ENCODE data around the gene GPR3. TPM values are rescaled to one million over a fixed set of nuclear protein-coding genes. Genes with fewer than 3 reads are reported as not detected.

GPR3 gene
- total RNA-seq, 4 donors from 2014 or later, result 0.55 to 1.9 TPM; not detected in 2

DNA sequence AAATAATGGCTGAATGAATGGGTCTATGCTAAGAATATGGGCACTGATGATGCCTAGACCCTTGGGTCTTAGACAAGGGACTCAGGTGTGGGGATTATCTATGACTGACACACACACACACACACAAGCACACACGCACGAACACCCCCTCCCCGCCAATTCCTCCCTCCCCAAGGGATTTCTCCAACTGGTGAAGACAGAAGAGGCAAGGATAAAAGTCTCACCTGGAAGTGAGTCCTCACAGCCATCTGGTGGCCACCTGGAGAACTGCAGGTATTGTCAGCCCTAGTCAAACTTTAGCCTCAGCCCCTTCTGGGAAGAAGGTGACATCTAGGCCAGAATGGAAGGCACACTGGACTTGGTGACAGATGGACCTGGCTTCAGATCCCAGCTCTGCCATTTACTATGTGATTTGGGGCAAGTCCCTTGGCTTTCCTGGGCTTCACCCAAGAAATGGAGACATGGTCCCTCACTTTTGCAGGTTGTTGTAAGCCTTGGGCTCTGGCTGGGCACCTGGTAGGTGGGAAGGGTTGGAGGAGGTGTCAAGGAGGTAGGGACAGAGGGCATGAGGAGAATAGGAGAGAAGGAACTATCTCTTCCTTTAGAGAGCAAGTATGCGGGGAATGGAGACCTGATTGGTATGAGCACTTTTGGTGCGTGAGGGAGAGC, 4.0 kb upstream of the GPR3 start:
- Histone ChIP-seq H3K4me3 (no peak overlapping the region), H3K9me3 (no peaks in the 10 kb centered on the region), H3K4me1 (peaks cover 6 to 8% of the 10 kb centered on the region in 2 donors), H3K27me3 (no peaks in the 10 kb centered on the region), H3K36me3 (no peaks in the 10 kb centered on the region), H3K27ac (no peak overlapping the region)
- intact Hi-C loops (cut with DNase I; ENCODE audit: low total_unique reads), result loop anchor here (5.0 kb wide), 1 partner anchor 86 kb away; no protein-coding TSS in a partner anchor
- DNase-seq, result peak; percentile 66 to 74
- TF ChIP-seq, protein P1, sequence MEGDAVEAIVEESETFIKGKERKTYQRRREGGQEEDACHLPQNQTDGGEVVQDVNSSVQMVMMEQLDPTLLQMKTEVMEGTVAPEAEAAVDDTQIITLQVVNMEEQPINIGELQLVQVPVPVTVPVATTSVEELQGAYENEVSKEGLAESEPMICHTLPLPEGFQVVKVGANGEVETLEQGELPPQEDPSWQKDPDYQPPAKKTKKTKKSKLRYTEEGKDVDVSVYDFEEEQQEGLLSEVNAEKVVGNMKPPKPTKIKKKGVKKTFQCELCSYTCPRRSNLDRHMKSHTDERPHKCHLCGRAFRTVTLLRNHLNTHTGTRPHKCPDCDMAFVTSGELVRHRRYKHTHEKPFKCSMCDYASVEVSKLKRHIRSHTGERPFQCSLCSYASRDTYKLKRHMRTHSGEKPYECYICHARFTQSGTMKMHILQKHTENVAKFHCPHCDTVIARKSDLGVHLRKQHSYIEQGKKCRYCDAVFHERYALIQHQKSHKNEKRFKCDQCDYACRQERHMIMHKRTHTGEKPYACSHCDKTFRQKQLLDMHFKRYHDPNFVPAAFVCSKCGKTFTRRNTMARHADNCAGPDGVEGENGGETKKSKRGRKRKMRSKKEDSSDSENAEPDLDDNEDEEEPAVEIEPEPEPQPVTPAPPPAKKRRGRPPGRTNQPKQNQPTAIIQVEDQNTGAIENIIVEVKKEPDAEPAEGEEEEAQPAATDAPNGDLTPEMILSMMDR (IDR thresholded peaks at IDR 0.05), result peak; percentile 84 to 92 (median 87)
- no peak for TF ChIP-seq POLR2A (IDR thresholded peaks at IDR 0.05)

- Histone ChIP-seq H3K36me3 (no peaks in the 10 kb centered on the region), H3K27ac (peak overlapping the region in 1 of 2 donors; percentile 23), H3K4me1 (peaks cover 6 to 8% of the 10 kb centered on the region in 2 donors), H3K27me3 (no peaks in the 10 kb centered on the region), H3K4me3 (peak overlapping the region; percentile 15 to 41), H3K9me3 (no peaks in the 10 kb centered on the region)
- intact Hi-C loops (cut with DNase I; ENCODE audit: low total_unique reads), result loop anchor here (5.0 kb wide), 1 partner anchor 34 kb away; no protein-coding TSS in a partner anchor
- TF ChIP-seq POLR2A (IDR thresholded peaks at IDR 0.05), result peak in 1 of 2 donors; percentile 26
- TF ChIP-seq, protein P1 (IDR thresholded peaks at IDR 0.05), result no peak
- peak; percentile 71 to 72 for DNase-seq
Observed at GRCh38 chr1:27391511-27392095, 819 bp upstream of the GPR3 start.

GRCh38 chr1:27392778-27393635, 585 bp downstream of the GPR3 start:
- no peak for DNase-seq
- peak overlapping the region; percentile 7 to 41 for H3K4me3 ChIP-seq
- H3K27me3 ChIP-seq, result no peaks in the 10 kb centered on the region
- no peaks in the 10 kb centered on the region for H3K9me3 ChIP-seq
- no peaks in the 10 kb centered on the region for H3K36me3 ChIP-seq
- H3K4me1 ChIP-seq, result peaks cover 6 to 8% of the 10 kb centered on the region in 2 donors
- peak overlapping the region; percentile 49 to 53 for H3K27ac ChIP-seq
- TF ChIP-seq, protein P1 (IDR thresholded peaks at IDR 0.05), result peak in 1 of 4 experiments; percentile 8
- no peak for TF ChIP-seq POLR2A (IDR thresholded peaks at IDR 0.05)
- intact Hi-C loops (cut with DNase I; ENCODE audit: low total_unique reads), result loop anchor here (5.0 kb wide), 1 partner anchor 36 kb away; no protein-coding TSS in a partner anchor

DNA sequence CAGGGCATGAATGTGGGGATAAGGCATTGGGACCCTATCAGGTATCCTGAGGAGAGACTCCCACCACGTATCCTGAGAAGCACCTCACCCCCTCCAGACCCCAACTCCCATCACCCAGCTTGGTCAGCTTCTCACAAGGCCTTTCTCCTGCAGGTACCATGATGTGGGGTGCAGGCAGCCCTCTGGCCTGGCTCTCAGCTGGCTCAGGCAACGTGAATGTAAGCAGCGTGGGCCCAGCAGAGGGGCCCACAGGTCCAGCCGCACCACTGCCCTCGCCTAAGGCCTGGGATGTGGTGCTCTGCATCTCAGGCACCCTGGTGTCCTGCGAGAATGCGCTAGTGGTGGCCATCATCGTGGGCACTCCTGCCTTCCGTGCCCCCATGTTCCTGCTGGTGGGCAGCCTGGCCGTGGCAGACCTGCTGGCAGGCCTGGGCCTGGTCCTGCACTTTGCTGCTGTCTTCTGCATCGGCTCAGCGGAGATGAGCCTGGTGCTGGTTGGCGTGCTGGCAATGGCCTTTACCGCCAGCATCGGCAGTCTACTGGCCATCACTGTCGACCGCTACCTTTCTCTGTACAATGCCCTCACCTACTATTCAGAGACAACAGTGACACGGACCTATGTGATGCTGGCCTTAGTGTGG, 1.3 kb downstream of the GPR3 start:
- no peaks in the 10 kb centered on the region for H3K27me3 ChIP-seq
- H3K4me3 ChIP-seq, result no peak overlapping the region
- no peak for DNase-seq
- intact Hi-C loops (cut with DNase I; ENCODE audit: low total_unique reads), result loop anchor here (5.0 kb wide), 1 partner anchor 36 kb away; no protein-coding TSS in a partner anchor
- H3K4me1 ChIP-seq, result peaks cover 6 to 8% of the 10 kb centered on the region in 2 donors
- no peaks in the 10 kb centered on the region for H3K36me3 ChIP-seq
- no peaks in the 10 kb centered on the region for H3K9me3 ChIP-seq
- no peak overlapping the region for H3K27ac ChIP-seq
- TF ChIP-seq, protein P1 (IDR thresholded peaks at IDR 0.05), result no peak
- no peak for TF ChIP-seq POLR2A (IDR thresholded peaks at IDR 0.05)
